PC-9 (cell line): ENCODE results near the gene CHRNA9. TPM values are rescaled to one million over a fixed set of nuclear protein-coding genes. Genes with fewer than 3 reads are reported as not detected.

Experiments
- BruUV-seq: library from RNA; stranded (reverse); fragments of 400-500 nt; replicated peaks from 2 replicates; lab custom pipeline; 2021; lab: Mats Ljungman, UMichigan
- CTCF ChIA-PET: fragments of 300-600 bp; sonication (Branson Sonifier 250); formaldehyde crosslinking; loops from one replicate; lab custom pipeline; 2022; ENCODE audit warnings: antibody characterized with exemption; lab: Charles Lee
- POLR2A ChIA-PET: fragments of 300-600 bp; sonication (Branson Sonifier 250); formaldehyde crosslinking; loops from one replicate; lab custom pipeline; 2022; ENCODE audit warnings: antibody characterized with exemption; ENCODE audit not compliant: unreplicated experiment; lab: Charles Lee
- DNase-seq, 2 experiments: peaks; one replicate each; pipeline versions ENCODE4 v3.0.0 to v3.0.0-alpha.2; 2015 to 2022; ENCODE audit warnings: mixed read lengths in 1 of 2
- H2AFZ ChIP-seq: fragments of 200-600 bp; sonication (generic); 2 replicates; pipeline ENCODE4 v1.8.1; 2017; ENCODE audit warnings: antibody characterized with exemption
- H3F3A ChIP-seq: fragments of 200-600 bp; sonication (generic); 2 replicates; pipeline ENCODE4 v1.8.1; 2017; ENCODE audit warnings: antibody characterized with exemption, mild to moderate bottlenecking, low read depth; ENCODE audit not compliant: insufficient read depth
- H3K27ac ChIP-seq: fragments of 200-600 bp; sonication (generic); 2 replicates; pipeline ENCODE4 v1.6.1; 2016; ENCODE audit warnings: mixed run types
- H3K27me3 ChIP-seq: fragments of 200-600 bp; sonication (generic); 2 replicates; pipeline ENCODE4 v1.6.1; 2016; ENCODE audit warnings: low read depth, mixed run types; ENCODE audit not compliant: insufficient read depth
- H3K36me3 ChIP-seq: fragments of 200-600 bp; sonication (generic); 2 replicates; pipeline ENCODE4 v1.6.1; 2016; ENCODE audit warnings: low read depth, mixed run types
- H3K4me1 ChIP-seq: fragments of 200-600 bp; sonication (generic); replicated peaks from 2 replicates; pipeline ENCODE4 v1.6.1; 2016; ENCODE audit warnings: mixed run types; ENCODE audit not compliant: insufficient read depth
- H3K4me2 ChIP-seq: fragments of 200-600 bp; sonication (generic); 2 replicates; pipeline ENCODE4 v1.6.1; 2017; ENCODE audit warnings: mixed run types
- H3K4me3 ChIP-seq: fragments of 200-600 bp; sonication (generic); 2 replicates; pipeline ENCODE4 v1.6.1; 2016; ENCODE audit warnings: mixed run types
- H3K79me2 ChIP-seq: fragments of 200-600 bp; sonication (generic); 2 replicates; pipeline ENCODE4 v1.6.1; 2017; ENCODE audit warnings: low read depth, mixed run types
- H3K9me2 ChIP-seq: fragments of 200-600 bp; sonication (generic); 2 replicates; pipeline ENCODE4 v1.8.1; 2017; ENCODE audit warnings: mild to moderate bottlenecking; ENCODE audit not compliant: insufficient read depth
- H3K9me3 ChIP-seq: fragments of 200-600 bp; sonication (generic); 2 replicates; pipeline ENCODE4 v1.8.1; 2016; ENCODE audit warnings: low read depth; ENCODE audit not compliant: insufficient read depth
- H4K20me1 ChIP-seq: fragments of 200-600 bp; sonication (generic); 2 replicates; pipeline ENCODE4 v1.8.1; 2017; ENCODE audit not compliant: insufficient read depth
- CTCF ChIP-seq: fragments of 200-600 bp; sonication (generic); conservative IDR thresholded peaks from 2 replicates; pipeline ENCODE4 v1.6.1; 2017; ENCODE audit warnings: mixed run types, antibody characterized with exemption, mild to moderate bottlenecking, moderate library complexity
- EZH2 ChIP-seq: fragments of 200-600 bp; sonication (generic); IDR thresholded peaks from 2 replicates; pipeline ENCODE4 v1.8.0; 2017; ENCODE audit warnings: antibody characterized with exemption, low read depth
- intact Hi-C: fragments of 100-400 bp; cut with micrococcal nuclease; formaldehyde crosslinking; loops from one replicate; pipeline ENCODE4 v1.10.0; 2022; ENCODE audit not compliant: unreplicated experiment
- total RNA-seq: library from RNA; stranded (reverse); gene quantifications from 2 replicates; pipeline ENCODE4 v1.2.3, GENCODE V29; 2021

CHRNA9 gene
- total RNA-seq, 1 experiment from 2014 or later, result not detected

- no TSS peak for BruUV-seq
- H3K27ac ChIP-seq, result no peak overlapping the region
- ChIA-PET POLR2A (no interaction called here), CTCF (no interaction called here)
- H3K4me3 ChIP-seq, result no peak overlapping the region
- peaks cover 17% of the 10 kb centered on the region for H3K4me1 ChIP-seq
- no peaks in the 10 kb centered on the region for H3K9me3 ChIP-seq
- no peaks in the 10 kb centered on the region for H3K9me2 ChIP-seq
- intact Hi-C loops, result no loop called here
- no peaks in the 10 kb centered on the region for H4K20me1 ChIP-seq
- H3F3A ChIP-seq, result peaks cover 16% of the 10 kb centered on the region
- H3K36me3 ChIP-seq, result no peaks in the 10 kb centered on the region
- H3K4me2 ChIP-seq, result no peak overlapping the region
- H3K27me3 ChIP-seq, result no peaks in the 10 kb centered on the region
- H2AFZ ChIP-seq, result no peak overlapping the region
- no peaks in the 10 kb centered on the region for H3K79me2 ChIP-seq
- TF ChIP-seq CTCF, result no peak
- no peak for TF ChIP-seq EZH2
- DNase-seq, result no peak
These were observed 38.5 kb downstream of the CHRNA9 start for GRCh38 chr4:40373636-40374035.

DNA sequence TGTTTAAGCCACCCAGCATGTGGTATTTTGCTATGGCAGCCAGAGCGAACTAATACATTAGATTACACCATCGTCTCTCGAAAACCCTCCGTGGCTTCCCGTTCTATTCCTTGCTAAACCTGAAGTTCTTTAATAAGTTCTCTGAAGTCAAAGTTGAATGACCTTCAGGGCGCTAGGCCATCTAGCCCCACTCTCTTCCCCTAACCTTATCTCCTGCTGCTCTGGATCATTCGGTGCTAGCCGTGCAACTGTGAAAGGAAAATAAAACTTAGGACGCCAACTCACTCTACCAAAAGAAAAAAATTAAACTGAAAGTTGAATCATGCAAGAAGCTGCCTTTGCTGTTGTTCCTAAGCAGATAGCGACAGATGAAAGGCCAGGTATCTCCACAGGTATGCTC is 40.0 kb downstream of the CHRNA9 start:
- H3K4me1 ChIP-seq, result peaks cover 28% of the 10 kb centered on the region
- ChIA-PET POLR2A (no interaction called here), CTCF (no interaction called here)
- no peak overlapping the region for H3K4me2 ChIP-seq
- no peaks in the 10 kb centered on the region for H3K79me2 ChIP-seq
- H3K27me3 ChIP-seq, result no peaks in the 10 kb centered on the region
- peaks cover 22% of the 10 kb centered on the region for H3F3A ChIP-seq
- intact Hi-C loops, result no loop called here
- DNase-seq, result no peak
- no peaks in the 10 kb centered on the region for H3K9me3 ChIP-seq
- no peak for TF ChIP-seq EZH2
- no peak for TF ChIP-seq CTCF
- no peaks in the 10 kb centered on the region for H3K9me2 ChIP-seq
- no peak overlapping the region for H2AFZ ChIP-seq
- H4K20me1 ChIP-seq, result no peaks in the 10 kb centered on the region
- no TSS peak for BruUV-seq
- H3K27ac ChIP-seq, result no peak overlapping the region
- H3K36me3 ChIP-seq, result no peaks in the 10 kb centered on the region
- H3K4me3 ChIP-seq, result no peak overlapping the region

GRCh38 chr4:40375620-40376019 is 40.5 kb downstream of the CHRNA9 start:
- Histone ChIP-seq H3K27me3 (no peaks in the 10 kb centered on the region), H2AFZ (no peak overlapping the region), H4K20me1 (no peaks in the 10 kb centered on the region), H3K27ac (no peak overlapping the region), H3K4me3 (no peak overlapping the region), H3F3A (peaks cover 22% of the 10 kb centered on the region), H3K36me3 (no peaks in the 10 kb centered on the region), H3K9me3 (no peaks in the 10 kb centered on the region), H3K79me2 (no peaks in the 10 kb centered on the region), H3K9me2 (no peaks in the 10 kb centered on the region), H3K4me1 (peaks cover 28% of the 10 kb centered on the region), H3K4me2 (no peak overlapping the region)
- intact Hi-C loops, result no loop called here
- ChIA-PET CTCF (no interaction called here), POLR2A (no interaction called here)
- no peak for TF ChIP-seq CTCF
- TF ChIP-seq EZH2, result no peak
- BruUV-seq, result no TSS peak
- DNase-seq, result no peak
